HUES48 (cell line): ENCODE results near the gene ZBTB7C.

ENCODE experiments used
- H3K27ac ChIP-seq: one replicate; pipeline ENCODE4 v1.7.0; 2013; ENCODE audit warnings: low read depth, low read length, inconsistent platforms
- H3K27me3 ChIP-seq: 2 replicates; pipeline ENCODE4 v1.6.1; 2013; ENCODE audit warnings: mild to moderate bottlenecking, low read length; ENCODE audit not compliant: control insufficient read depth, insufficient read depth
- H3K36me3 ChIP-seq: 2 replicates; pipeline ENCODE4 v1.6.1; 2013; ENCODE audit warnings: low read length; ENCODE audit not compliant: control insufficient read depth, insufficient read depth
- H3K4me1 ChIP-seq: 2 replicates; pipeline ENCODE4 v1.6.1; 2013; ENCODE audit warnings: mild to moderate bottlenecking, low read length; ENCODE audit not compliant: control insufficient read depth, insufficient read depth
- H3K4me3 ChIP-seq: 2 replicates; pipeline ENCODE4 v1.5.1; 2013; ENCODE audit warnings: mild to moderate bottlenecking, low read depth, low read length
- H3K9ac ChIP-seq: 2 replicates; pipeline ENCODE4 v1.6.1; 2013; ENCODE audit warnings: mild to moderate bottlenecking, low read depth, low read length, moderate library complexity
- H3K9me3 ChIP-seq: 2 replicates; pipeline ENCODE4 v1.6.1; 2013; ENCODE audit warnings: low read length; ENCODE audit not compliant: control insufficient read depth, insufficient read depth

ZBTB7C gene

DNA sequence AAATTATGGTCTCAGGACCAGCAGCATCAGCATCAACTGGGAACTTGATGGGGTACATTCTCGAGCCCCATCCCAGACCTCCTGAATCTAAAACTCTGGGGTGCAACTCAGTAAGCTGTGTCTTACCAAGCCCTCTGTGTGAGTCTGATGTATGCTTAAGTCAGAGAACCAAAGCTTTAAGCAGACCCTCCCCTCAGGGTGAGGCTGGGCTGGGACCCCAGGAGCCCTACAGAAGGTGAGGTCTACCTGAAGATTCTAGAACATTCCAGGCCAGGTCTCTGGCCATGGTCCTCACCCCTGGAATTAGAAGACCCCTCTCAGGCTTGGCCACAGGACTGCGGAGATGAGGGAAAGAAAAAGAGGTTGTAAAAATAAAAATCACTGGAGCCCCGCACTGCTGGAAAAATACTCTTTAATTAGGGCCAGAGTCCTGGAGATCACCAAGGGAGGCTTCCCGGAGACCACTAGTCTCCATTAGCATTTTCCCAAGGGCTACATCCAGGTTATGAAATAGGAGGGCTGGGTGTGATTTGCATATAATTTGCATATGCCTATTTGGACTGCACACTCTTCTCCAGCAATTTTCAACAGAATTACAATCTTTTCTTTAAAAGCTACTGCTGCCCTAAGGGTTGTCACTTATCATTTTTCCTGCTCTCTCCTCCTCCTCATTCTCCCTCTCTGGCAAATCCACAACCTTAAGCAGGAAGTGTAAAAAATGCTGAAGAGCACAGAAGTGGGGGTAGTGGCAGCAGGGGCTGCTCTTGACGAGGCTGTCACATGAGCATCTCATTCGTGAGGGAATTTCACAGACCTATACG is 100.2 kb downstream of the ZBTB7C start:
- Histone ChIP-seq H3K4me1 (peaks cover 6% of the 10 kb centered on the region; the same call in 1 of the 2 replicates), H3K27ac (no peak overlapping the region), H3K36me3 (no peaks in the 10 kb centered on the region), H3K9me3 (no peaks in the 10 kb centered on the region), H3K27me3 (no peaks in the 10 kb centered on the region), H3K4me3 (no peak overlapping the region), H3K9ac (no peak overlapping the region)

DNA sequence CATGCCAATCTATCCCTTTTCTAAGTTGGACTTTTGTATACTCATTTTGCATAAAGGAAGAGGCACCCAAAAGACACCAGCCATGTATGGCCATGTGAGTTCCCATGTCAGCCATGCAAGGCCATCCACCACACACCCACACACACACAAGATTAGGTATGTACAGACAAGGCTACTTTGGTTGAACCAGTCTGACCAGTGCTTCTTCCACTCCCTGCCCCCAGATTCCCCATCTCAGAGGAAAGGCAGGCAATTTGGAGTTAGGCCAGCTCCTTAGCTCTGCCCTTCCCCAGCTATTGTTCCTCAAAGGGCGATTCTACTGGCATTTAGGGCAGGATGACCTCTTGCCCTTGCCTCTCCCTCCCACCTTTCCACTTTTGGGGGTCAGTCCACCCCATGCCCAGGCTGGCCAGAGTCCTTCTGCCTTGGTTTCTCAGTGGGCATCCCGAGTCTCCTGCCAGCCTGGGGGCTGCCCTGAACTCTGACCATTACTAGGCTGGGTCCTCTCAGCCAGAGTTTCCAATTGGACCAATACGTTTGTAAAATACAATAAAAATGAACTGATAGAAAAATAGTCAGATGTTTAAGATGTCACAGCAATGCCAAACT is 101.1 kb downstream of the ZBTB7C start:
- H3K4me1 ChIP-seq = no peaks in the 10 kb centered on the region
- H3K9me3 ChIP-seq = no peaks in the 10 kb centered on the region
- H3K27me3 ChIP-seq = no peaks in the 10 kb centered on the region

DNA sequence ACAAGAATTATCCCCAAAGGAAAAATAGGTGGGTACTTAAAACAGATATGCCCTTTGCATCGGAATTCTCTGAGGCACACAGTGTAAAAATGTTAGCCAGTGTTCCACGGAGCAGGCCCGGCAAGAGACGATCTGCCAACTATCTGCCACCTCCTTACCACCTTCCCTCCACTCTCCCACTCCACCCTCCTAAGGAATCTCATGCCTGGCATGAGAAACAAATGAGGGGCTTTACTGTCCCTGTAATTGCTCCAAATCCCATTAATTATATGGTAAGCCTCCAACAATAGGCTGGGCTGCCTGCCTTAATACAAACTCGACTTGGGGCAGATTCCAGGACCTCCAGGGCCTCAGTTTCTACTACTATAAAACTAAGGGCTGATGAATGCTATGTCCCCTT is 102.3 kb downstream of the ZBTB7C start:
- H3K36me3 ChIP-seq = no peaks in the 10 kb centered on the region
- H3K9me3 ChIP-seq = no peaks in the 10 kb centered on the region
- H3K27me3 ChIP-seq = no peaks in the 10 kb centered on the region
- H3K27ac ChIP-seq = no peak overlapping the region
- H3K9ac ChIP-seq = no peak overlapping the region
- no peaks in the 10 kb centered on the region for H3K4me1 ChIP-seq
- H3K4me3 ChIP-seq = no peak overlapping the region

More for the DNA sequence above, 101.1 kb downstream of the ZBTB7C start:
- no peak overlapping the region for H3K27ac ChIP-seq
- H3K4me3 ChIP-seq = no peak overlapping the region
- no peak overlapping the region for H3K9ac ChIP-seq
- H3K36me3 ChIP-seq = no peaks in the 10 kb centered on the region

DNA sequence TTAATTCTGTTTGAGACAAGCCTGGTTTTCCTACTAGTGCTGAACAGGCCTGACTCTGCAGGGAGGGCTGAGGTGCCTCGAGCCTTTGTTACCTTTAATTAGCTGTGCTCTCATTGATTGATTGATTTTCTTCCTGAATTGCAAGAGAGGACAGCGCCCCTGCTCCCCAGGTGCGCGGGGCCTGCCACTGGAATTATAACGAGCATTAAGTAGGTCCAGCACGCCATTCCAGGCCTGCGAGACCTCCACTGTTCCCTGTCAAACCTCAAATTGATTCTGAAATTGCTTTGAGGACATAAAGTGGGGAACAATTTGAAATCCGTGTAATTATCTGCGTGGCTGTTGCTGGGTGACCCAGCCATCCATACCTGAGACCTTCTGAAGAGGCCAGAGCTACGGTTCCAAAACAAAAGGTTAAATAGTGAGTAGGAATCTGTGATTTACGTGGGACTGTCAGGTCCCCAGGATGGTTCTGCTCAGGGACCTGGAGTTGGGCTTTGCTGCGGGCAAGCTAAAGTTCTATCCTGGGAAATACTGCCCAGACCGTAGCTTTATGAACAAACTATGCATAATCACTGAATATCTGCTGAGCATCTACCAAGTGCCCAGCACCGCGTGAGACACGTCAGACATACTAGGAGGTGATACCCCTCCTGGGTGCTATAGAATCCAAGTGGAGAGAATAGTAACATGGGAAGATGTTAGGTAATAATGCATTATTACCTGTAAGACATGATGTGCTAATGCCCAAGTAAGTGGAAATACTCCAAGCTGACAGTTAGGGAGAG is 104.1 kb downstream of the ZBTB7C start:
- H3K9me3 ChIP-seq = no peaks in the 10 kb centered on the region
- no peak overlapping the region for H3K9ac ChIP-seq
- H3K27me3 ChIP-seq = no peaks in the 10 kb centered on the region
- H3K36me3 ChIP-seq = no peaks in the 10 kb centered on the region
- peaks cover 7% of the 10 kb centered on the region for H3K4me1 ChIP-seq
- H3K4me3 ChIP-seq = no peak overlapping the region
- no peak overlapping the region for H3K27ac ChIP-seq

DNA sequence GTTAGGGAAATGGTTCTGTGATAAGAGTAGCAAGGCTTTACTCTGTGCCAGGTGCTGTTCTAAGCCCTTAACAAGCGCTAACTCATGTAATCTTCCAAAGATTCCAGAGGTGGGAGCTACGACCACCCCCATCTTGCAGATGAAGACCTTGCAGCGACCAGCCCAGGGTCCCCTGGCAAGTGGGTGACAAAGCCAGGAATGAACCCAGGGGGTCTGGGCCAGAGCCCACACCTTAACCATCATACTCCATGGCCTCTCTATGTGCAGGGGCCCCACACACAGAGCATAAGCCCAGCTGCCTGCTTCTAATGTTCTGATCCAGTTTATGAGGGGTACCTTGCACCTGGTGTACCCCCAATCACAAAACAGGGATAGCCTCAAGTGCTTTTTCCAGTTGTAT is 105.3 kb downstream of the ZBTB7C start:
- Histone ChIP-seq H3K27me3 (no peaks in the 10 kb centered on the region), H3K4me1 (peaks cover 7% of the 10 kb centered on the region), H3K9me3 (no peaks in the 10 kb centered on the region), H3K36me3 (no peaks in the 10 kb centered on the region), H3K4me3 (no peak overlapping the region), H3K9ac (no peak overlapping the region), H3K27ac (no peak overlapping the region)

DNA sequence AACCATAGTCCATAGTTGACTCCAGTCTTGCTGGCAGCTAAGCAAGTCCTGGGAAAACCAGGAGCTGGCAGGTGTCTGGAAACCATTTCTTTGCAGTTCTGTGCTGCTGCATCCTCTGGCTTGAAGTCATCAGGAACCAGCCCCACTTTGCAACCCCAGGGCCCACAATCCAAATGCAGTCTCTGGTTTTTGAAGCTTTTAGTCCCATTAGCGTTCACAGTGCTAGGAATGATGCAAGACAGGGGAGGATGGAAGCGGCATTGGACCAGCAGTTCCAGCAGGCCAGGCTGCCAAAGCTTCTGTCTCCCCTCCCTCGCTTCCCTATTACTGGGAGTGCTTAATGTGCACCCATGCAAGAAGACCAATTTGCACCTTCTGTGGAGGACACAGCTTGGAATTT is 106.4 kb downstream of the ZBTB7C start:
- no peaks in the 10 kb centered on the region for H3K27me3 ChIP-seq
- H3K36me3 ChIP-seq = no peaks in the 10 kb centered on the region
- no peak overlapping the region for H3K4me3 ChIP-seq
- peaks cover 7% of the 10 kb centered on the region for H3K4me1 ChIP-seq
- no peaks in the 10 kb centered on the region for H3K9me3 ChIP-seq
- no peak overlapping the region for H3K9ac ChIP-seq
- no peak overlapping the region for H3K27ac ChIP-seq

DNA sequence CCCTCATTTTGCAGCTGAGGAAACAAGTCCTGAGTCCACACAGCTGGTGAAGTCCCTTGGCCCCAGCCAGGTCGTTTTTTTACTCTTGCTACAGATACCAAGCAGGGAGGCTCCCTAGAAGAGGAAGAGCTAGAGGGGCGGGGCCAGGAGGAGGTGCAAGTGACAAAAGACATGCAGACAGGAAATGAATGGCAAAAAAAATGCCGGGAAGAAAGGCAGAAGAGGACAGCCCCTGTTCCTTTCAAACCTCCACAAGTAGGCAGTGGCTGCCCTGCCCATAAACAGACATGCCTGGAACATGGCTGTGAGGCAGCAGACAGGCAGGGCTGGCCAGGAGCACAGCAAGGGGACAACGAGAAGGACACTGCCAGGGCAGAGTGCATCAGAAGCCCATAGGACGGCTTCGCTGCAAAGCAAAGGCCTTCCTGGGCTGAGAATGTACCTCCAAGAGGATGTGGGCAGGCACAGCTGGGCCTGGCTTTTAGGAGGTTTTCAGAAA is 108.7 kb downstream of the ZBTB7C start:
- Histone ChIP-seq H3K27ac (no peak overlapping the region), H3K4me1 (peaks cover 7% of the 10 kb centered on the region), H3K4me3 (no peak overlapping the region), H3K9ac (no peak overlapping the region), H3K36me3 (no peaks in the 10 kb centered on the region), H3K27me3 (no peaks in the 10 kb centered on the region), H3K9me3 (no peaks in the 10 kb centered on the region)

DNA sequence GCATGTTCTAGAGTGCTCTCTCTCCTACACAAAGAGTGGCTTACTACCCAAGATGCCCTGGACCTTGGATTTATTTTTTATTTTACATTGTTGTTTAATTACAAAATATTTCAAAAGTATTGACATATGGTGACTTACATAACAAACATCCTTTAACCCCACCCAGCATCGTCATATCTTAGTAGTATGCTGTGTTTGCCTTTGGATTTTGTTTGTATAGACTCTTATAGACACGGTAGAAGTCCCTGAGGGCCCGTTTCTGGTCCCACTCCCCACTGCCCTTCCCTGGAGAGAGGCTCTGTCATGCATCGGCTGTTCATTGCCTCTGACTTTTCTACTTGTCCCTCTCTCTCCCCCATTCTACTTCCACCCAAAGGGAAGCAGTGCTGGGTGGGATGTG is 112.0 kb downstream of the ZBTB7C start:
- no peak overlapping the region for H3K9ac ChIP-seq
- peaks cover 14% of the 10 kb centered on the region for H3K4me1 ChIP-seq
- no peaks in the 10 kb centered on the region for H3K36me3 ChIP-seq
- no peaks in the 10 kb centered on the region for H3K27me3 ChIP-seq
- no peaks in the 10 kb centered on the region for H3K9me3 ChIP-seq
- H3K27ac ChIP-seq = no peak overlapping the region
- no peak overlapping the region for H3K4me3 ChIP-seq

DNA sequence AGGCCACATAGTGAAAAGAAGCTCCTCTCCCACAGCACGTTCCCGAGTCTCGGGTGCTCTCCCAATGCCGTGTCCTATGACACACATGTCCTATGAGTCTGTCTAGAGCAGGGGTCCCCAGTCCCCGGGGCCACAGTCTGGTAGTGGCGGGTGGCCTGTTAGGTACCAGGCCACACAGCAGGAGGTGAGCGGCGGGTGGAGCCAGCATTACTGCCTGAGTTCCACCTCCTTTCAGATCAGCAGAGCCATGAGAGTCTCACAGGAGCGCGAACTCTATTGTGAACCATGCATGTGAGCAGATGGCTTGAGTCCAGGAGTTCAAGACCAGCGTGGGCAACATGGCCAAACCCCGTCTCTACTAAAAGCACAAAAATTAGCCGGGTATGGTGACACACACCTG is 112.6 kb downstream of the ZBTB7C start:
- H3K27me3 ChIP-seq = no peaks in the 10 kb centered on the region
- no peak overlapping the region for H3K27ac ChIP-seq
- no peaks in the 10 kb centered on the region for H3K9me3 ChIP-seq
- no peak overlapping the region for H3K4me3 ChIP-seq
- H3K36me3 ChIP-seq = no peaks in the 10 kb centered on the region
- no peak overlapping the region for H3K9ac ChIP-seq
- H3K4me1 ChIP-seq = peaks cover 14% of the 10 kb centered on the region

DNA sequence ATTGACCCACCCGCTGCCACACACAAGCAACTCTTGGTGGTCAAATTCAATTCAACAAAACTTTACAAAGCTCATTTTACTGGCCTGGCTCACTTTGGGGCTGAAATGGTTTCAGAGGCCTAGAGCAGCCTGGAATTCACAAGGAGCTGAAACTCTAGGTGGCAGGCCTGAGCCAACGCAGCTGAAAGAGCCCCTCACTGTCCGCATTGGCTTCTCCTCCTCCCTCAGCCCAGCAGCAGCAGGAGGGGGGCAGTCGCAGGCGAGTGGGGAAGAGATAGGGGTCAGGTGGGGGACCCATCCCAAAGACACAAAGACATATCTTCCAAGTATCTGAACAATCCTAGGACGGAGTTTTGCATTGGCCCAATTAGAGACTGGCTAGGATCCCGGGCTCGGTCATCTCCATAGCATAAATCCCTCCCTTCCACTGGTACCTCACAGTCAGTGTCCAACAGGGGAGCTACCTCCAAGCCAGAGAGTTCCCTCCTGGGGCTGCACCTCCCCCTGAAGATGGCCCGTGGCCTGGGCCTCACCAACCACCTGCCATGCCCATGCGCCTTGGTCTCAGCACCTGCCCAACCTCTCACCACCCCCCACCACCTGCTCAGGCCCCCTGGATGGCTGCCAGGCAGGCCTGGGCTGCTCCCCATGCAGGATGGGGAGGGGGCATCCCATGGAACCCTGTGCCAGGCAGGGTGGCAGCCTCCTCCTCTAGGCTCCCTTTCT is 113.4 kb downstream of the ZBTB7C start:
- no peak overlapping the region for H3K27ac ChIP-seq
- no peak overlapping the region for H3K4me3 ChIP-seq
- H3K9ac ChIP-seq = no peak overlapping the region
- H3K4me1 ChIP-seq = peaks cover 13% of the 10 kb centered on the region
- no peaks in the 10 kb centered on the region for H3K9me3 ChIP-seq
- H3K27me3 ChIP-seq = no peaks in the 10 kb centered on the region
- H3K36me3 ChIP-seq = no peaks in the 10 kb centered on the region
